ENCODE results near the gene SLC25A38.
"Not testable (repeated sequence)": the region's sequence is repeated elsewhere in the genome, so short reads cannot be mapped to it uniquely, and the experiment has no call there.

Gene SLC25A38

DNA sequence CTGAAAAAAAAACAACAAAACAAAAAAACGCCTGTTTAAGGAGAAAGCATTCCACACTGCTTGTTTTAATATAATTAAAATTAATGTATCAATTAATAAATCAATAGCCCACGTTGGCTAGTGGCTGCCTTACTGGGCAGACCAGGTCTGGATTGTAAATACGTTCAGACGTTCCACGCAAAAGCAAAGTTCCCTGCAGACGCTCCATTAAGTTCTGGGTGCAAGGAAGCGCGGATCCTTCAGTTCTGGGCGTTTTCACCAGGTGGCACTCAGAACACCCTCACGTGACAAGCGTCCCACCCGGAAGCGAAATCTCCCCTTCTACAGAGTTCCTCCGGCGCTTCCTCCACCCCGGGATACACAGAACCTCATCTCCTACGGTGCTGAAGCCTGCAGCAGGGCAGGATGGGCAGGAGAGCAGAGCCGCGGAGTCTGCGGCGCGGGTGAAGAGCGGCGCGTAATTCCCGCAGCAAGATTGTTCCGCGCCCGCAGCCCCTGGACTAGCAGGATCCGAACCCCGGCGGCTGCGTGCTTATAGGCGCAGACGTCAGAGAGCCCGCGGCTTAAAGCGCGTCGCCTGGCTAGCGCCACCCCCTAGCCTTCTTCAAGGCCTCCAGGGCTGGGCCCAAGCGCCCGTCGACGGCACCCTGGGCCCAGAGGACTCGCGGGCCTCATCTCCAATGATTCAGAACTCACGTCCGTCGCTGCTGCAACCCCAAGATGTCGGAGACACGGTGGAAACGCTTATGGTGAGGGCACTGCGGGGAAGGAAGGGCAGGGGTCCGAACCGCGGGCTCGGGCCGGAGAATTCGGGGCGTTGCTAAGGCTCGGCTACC, at the start of gene SLC25A38:
TSS of gene SLC25A38 (plus strand) at position 326 of the 836 bp plus-strand sequence. CDS start at position 681, 355 bp downstream.
- no peak for DNase-seq

DNA sequence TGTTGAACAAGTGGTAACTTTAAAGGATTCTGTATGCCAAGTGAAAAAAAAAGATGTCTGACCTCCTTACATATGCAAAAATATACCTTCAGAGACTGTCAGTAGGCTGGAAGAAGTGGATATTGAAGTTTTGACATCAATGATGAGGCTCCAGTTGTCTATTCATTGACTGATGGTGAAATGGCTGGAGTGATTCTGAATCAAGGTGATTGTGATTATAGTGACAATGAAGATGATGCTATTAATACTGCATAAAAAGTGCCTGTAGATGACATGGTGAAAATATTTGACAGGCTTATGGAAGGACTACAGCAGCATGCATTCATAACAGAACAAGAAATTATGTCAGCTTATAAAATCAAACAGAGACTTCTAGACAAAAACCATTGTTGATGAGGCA, 49.6 kb upstream of the SLC25A38 start:
- no peak for DNase-seq

- DNase-seq: no peak
Measured at GRCh38 chr3:39334205-39334604, 49.0 kb upstream of the SLC25A38 start.

DNA sequence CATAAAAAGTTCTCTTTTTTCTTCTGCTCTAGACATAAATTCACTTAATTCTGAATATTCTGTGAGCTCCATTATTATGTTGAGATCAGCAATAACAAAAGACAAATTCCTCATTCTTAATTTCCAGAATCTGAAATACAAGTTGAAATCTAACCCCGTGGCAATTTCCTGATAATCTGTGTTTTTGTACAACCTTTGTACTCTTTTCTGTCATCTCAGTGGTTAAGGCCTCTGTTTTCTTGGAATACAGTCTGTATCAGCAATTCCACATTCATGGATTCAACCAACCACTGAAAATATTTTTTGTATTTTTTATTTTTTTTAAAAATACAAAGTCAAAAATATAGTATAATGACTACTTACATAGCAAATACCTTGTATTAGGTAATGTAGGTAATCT, 45.0 kb upstream of the SLC25A38 start:
- DNase-seq: no peak

DNA sequence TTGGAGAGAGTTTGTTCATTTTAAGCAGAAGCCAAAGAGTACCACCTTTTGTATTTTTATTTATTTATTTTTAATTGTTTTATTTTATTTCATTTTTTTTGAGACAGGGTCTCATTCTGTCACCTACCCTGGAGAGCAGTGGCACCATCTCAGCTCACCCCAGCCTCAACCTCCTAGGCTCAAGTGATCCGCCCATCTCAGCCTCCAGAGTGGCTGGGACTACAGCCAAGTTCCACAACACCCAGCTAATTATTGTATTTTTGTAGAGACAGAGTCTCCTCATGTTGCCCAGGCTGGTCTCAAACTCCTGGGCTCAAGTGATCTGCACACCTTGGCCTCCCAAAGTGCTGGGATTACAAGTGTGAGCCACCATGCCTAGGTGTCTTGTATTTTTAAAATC, 44.1 kb upstream of the SLC25A38 start:
- no peak for DNase-seq

GRCh38 chr3:39343076-39343717, 40.0 kb upstream of the SLC25A38 start:
- no peak for DNase-seq

DNA sequence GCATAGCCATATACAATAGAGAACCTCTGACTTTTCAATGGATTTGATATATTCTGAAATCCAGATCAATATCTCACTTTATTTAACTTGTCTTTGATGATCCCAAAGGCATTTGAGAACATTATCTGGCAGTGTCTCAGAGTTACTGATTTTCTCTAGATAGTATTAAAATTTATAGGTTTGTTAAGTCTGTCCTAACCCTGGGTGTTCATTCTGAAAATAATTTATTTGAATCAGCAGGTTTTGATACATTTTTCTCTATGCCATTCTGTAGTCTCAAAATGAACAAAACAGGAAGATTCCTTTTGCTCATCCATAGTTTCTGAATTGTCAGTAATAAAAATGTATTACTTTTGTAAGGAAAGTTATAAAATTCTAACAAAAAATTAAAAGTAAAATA, 39.4 kb upstream of the SLC25A38 start:
- no peak for DNase-seq

DNA sequence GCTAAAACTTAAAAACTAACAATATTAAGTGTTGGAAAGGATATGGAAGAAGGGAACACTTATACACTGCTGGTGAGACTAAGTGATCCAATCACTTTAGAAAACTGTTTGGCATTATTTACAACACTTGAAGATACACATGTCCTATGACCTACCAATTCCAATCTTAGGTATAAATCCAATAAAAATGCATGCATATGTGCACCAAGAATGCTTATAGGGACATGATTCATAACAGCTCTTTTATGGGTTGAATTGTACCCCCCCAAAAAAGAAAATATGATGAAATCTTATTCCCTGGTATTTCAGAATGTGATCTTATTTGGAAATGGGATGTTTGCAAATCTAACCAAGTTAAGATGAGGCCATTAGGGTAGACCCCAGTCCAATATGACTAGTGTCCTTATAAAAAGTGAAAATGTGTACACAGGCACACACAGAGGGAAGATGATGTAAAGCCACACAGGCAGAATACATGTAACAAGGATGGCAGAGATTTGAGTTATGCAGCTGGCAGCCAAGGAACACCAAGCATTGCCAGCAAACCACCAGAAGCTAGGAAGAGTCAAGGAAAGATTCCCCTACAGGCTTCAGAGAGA, 38.3 kb upstream of the SLC25A38 start:
- DNase-seq: no peak

GRCh38 chr3:39346785-39347585, 36.2 kb upstream of the SLC25A38 start:
- no peak for DNase-seq

DNA sequence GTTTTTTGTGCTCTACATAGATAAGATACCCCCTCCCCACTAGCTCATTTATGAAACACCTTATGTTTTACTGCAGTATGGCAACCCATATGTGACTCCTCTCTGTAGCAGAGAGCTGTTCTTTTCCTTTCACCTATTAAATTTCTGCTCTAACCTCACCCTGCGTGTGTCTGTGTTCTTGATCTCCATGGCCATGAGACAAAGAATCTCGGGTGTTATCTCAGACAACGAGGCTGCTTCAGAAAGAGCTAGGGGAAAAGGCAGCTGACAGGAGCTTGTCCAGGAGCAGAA, 35.6 kb upstream of the SLC25A38 start:
- no peak for DNase-seq

DNA sequence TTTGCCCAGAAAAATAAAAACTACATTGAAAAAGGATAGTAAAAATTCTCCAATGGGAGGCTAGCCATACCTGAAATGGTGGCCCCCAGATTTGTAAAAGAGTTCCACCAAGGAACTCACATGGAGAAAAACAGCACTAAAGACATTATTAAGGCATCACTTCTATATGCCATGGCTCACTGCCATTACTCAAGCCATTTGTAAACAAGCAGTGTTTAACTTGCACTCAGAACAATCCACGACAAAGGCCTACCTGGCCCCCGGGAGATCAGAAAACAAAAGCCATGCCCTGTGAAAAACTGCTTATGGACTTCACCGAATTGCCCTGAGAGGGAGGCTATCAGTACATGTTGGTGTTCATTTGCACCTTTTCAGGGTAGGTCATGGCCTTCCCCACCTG, 34.1 kb upstream of the SLC25A38 start:
- DNase-seq: no peak

DNA sequence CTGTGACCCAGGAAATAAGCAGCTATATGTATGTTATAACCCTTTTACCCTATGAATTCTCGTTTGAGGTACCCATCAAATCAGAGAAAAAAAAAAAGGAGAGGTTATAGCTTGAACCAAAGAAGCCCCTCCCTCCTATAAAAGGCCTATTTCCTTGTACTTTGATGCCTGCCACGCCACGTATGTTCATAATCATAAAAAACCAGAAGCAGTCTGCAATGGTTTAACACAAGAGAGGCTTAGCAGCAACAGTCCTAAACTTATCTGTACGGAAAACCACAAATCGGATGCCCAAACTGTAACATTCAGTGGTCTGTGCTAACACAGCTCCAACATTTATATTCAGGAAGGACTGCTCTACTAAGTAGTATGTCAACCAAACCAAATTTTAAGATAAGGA, 32.5 kb upstream of the SLC25A38 start:
- DNase-seq: peak; percentile 63

DNA sequence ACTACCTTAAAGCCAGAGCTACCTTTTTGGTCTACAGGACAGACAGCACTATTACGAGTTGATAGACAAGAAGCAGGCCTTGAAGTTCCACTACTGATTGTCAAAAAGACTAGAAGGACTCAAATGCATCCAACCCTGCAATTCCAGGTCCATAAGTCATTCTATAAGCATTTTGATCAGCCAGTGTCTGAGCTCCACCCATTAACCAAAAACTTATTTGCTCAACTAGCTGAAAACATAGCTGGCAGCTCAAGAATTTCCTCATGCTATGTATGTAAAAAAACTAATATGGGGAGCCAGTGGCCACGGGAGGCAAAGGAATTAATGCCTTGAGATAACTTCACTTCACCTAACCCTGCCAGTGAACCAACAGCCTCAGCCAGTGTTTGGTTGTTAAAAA, 32.0 kb upstream of the SLC25A38 start:
- not testable (repeated sequence) for DNase-seq

DNA sequence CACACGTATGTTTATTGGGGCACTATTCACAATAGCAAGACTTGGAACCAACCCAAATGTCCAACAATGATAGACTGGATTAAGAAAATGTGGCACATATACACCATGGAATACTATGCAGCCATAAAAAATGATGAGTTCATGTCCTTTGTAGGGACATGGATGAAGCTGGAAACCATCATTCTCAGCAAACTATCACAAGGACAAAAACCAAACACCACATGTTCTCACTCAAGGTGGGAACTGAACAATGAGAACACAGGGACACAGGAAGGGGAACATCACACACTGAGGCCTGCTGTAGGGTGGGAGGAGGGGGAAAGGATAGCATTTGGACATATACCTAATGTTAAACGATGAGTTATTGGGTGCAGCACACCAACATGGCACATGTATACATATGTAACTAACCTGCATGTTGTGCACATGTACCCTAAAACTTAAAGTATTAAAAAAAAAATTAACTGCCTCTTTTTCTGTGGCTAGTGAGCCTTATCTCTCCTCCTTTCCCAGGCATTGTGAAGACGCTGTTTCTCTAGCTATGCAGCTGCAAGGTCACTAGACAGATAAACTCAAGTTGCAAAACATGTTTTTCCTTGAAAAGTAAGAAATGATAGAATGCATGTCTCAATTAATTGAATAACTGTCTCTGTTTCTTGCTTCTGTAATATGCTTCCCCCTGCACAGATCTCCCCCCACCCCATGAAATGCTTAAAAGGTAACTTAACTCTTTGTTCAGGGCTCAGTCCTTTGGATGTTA, 29.8 kb upstream of the SLC25A38 start:
- DNase-seq: not testable (repeated sequence)

DNA sequence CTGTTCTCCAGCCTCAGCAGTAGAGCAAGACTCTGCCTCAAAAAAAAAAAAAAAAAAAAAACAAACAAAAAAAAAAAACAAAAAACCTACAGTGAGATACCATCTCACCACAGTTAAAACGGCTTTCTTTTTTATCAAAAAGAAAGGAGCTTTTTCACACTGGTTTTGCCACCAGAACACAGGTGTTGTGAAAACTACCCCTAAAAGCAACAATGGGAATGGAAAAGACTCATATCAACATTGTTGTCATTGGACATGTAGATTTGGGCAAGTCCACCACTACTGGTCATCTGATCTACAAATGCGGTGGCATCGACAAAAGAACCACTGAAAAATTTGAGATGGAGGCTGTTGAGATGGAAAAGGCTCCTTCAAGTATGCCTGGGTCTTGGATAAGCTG, 24.8 kb upstream of the SLC25A38 start:
- DNase-seq: no peak

DNA sequence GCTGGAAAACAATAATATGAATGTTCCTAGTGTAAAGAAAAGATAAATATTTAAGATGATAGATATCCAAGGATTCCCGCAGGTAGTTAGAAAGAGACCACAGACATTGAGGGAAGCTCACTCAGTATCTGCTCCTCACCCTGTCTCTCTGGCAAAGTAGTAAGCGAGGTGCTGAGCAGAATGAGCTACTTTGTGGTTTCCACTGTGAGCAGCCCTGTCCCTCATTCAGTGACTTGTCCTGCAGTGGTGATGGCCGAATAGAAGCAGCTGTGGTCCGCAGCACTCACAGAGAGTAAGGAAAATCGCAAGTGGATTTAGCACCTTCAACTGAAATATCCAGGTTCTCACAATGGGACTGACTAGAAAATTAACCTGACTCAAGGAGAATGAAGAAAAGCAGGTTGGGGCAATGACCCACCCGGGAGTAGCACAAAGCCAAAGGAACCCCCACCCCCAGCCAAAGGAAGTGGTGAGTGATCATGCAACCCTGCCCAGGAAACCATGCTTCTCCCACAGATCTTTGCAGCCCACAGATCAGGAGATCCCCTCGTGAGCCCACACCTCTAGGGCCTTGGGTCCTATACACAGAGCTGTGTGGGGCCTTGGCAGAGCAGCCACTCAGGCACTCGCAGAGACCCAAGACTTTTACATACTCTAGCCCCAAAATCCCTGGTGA, 21.8 kb upstream of the SLC25A38 start:
- peak; percentile 41 for DNase-seq

- no peak for DNase-seq
Measured at GRCh38 chr3:39362192-39362591, 21.0 kb upstream of the SLC25A38 start.

GRCh38 chr3:39362812-39363211, 20.4 kb upstream of the SLC25A38 start:
- DNase-seq: no peak

GRCh38 chr3:39370450-39370849, 12.7 kb upstream of the SLC25A38 start:
- not testable (repeated sequence) for DNase-seq

GRCh38 chr3:39372833-39373232, 10.3 kb upstream of the SLC25A38 start:
- no peak for DNase-seq

DNA sequence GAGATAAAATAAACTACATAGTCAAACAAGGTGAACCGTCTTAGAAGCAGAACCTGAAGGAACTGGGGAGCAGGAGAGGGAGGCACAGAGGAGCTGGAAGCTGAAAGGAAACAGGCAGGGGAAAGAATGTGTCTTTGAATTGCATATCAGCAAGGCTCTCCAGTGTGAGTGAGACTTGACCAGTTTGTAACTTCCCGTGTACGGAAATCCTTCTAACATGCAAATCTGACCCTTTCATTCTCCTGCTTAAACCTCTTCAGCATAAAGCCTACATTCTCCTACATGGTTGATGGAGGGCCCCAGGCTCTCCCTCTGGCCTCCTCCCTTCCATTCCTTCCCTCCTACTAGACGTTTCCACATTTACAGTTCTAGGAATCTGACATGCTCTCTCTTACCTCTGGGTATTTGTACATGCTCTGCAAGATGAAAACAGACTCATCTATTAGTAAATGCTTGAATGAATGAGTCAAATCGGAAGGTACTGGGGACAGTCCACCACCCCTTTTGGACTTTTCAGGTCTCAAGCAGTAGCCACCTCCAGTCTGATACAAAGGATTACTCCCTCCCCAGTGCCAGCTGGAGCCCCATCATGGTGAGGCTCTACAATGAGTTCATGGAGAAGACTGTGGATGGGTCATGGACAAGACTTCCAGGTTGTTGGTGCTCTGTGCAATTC, 6.1 kb upstream of the SLC25A38 start:
- DNase-seq: no peak
